ENCODE results near the gene CDRT4. TPM values are rescaled to one million over a fixed set of nuclear protein-coding genes. Genes with fewer than 3 reads are reported as not detected.

Gene CDRT4
- polyA plus RNA-seq, 1 experiment: 5.9 TPM

DNA sequence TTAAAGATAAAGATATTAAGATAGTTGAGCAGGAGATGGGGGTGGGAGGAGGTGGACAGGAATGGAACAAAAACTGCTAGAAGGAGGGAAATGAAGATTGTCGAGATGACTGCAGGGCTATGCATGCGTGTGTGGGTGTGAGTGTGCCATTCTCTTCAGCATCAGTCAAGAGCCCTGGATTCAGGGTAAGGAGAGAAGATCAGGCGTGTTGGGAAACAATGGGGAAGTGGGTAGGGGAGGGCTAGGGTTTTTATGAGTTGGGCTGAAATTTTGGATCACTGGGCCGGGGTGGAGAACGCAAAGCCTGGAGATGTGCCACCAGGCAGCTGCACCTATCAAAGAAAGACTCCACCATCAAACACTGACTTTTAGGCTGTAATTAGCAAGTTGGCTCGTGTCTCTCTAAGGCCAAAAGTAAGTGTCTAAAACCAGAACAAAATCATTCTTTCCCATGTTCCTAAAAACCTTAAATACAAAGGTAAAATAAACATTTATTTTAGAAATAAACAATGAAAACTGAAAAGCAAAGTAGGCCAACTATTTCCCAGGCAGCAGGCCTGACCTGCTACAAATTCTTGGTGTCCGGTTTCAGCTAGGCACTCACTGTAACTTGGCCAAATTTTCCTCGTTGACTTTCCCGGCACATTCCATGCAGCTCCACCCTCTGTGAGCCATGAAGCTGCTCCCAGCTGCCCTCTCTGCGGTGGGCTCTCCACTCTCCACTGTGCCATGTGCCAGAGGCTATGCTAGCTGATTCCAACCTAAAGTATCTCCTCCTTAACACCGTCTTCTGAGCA, 4.2 kb downstream of the CDRT4 start:
- TF ChIP-seq, protein P1, sequence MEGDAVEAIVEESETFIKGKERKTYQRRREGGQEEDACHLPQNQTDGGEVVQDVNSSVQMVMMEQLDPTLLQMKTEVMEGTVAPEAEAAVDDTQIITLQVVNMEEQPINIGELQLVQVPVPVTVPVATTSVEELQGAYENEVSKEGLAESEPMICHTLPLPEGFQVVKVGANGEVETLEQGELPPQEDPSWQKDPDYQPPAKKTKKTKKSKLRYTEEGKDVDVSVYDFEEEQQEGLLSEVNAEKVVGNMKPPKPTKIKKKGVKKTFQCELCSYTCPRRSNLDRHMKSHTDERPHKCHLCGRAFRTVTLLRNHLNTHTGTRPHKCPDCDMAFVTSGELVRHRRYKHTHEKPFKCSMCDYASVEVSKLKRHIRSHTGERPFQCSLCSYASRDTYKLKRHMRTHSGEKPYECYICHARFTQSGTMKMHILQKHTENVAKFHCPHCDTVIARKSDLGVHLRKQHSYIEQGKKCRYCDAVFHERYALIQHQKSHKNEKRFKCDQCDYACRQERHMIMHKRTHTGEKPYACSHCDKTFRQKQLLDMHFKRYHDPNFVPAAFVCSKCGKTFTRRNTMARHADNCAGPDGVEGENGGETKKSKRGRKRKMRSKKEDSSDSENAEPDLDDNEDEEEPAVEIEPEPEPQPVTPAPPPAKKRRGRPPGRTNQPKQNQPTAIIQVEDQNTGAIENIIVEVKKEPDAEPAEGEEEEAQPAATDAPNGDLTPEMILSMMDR (IDR thresholded peaks at IDR 0.05; ENCODE audit: insufficient read depth, low read depth, low read length): no peak
- ChIA-PET CTCF (interaction anchor here (0.6 to 1.4 kb wide), 8 partner anchors 9 to 205 kb away, joined by 3 to 6 read pairs (median 4); no protein-coding TSS in a partner anchor), POLR2A (no interaction called here)
- Histone ChIP-seq H3K36me3 (ENCODE audit: control insufficient read depth, insufficient read depth, low read length) (no peaks in the 10 kb centered on the region), H3K4me3 (ENCODE audit: low read depth, low read length) (no peak overlapping the region), H3K27me3 (ENCODE audit: control insufficient read depth, insufficient read depth, low read length) (no peaks in the 10 kb centered on the region)
- peak; percentile 74 for DNase-seq (ENCODE audit: low read depth)

DNA sequence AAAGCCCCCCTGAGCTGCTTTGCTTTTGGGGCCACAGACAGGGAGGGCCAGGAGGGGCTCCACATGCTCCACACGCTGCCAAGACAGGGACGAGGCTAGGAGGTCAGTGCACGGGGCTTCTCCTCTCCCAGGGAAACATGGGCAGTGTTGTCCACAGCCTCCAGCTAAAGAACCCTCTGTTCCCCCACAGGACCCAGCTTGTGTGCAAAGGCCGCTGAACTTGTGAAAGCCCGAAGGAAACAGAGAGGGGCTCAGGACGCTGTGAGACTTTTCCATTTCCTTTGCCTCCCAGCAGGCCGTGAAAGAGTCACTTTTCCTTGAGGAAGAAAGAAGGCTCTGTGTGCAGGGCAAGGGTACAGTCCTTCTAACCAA, 9.7 kb downstream of the CDRT4 start:
- POLR2A ChIA-PET: interaction anchor here (1.2 kb wide), 1 partner anchor 194 kb away, joined by 6 read pairs; no protein-coding TSS in a partner anchor
- TF ChIP-seq, protein P1 (IDR thresholded peaks at IDR 0.05; ENCODE audit: insufficient read depth, low read depth, low read length): no peak
- CTCF ChIA-PET: interaction anchor here (0.7 to 3.9 kb wide), 20 partner anchors 18 to 234 kb away, joined by 3 to 21 read pairs (median 4); no protein-coding TSS in a partner anchor
- H3K27me3 ChIP-seq (ENCODE audit: control insufficient read depth, insufficient read depth, low read length): no peaks in the 10 kb centered on the region
- H3K36me3 ChIP-seq (ENCODE audit: control insufficient read depth, insufficient read depth, low read length): no peaks in the 10 kb centered on the region
- DNase-seq (ENCODE audit: low read depth): no peak
- H3K4me3 ChIP-seq (ENCODE audit: low read depth, low read length): no peak overlapping the region

DNA sequence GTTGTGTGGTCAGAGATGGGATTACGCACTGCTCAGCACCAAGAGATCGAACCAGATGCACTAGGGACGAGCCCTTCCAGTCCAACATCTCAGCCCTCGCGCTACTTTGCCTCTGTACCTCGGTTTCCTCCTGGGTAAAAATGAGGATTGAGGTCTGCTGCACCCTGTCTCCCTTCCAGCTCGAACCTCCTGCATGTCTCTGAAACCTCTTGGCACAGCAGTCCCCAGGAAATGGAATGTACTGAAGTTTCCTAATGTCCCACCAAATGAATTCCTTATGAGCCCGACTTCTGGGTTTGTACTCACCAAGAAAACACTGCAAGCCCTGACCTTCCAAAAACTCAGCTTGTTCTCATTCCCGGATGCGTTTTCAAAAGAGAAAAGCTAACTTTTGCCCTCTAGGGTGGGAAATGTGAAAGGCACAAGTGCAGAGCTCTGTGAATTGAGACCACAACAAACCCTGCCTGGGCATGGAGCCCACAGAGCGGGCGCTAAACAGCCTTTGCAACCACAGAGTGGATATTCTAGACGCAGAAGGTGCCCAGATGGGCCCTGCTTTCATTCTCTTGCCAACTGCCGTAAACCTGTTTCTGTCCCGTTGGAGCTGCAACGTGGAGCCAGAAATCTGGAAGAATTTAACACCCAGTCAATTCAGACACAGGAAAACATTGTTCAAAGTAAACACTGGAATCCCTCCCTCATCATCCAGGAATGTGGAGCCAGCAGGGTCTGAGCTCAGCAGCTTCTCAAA, 10.3 kb downstream of the CDRT4 start:
- Histone ChIP-seq H3K4me3 (ENCODE audit: low read depth, low read length) (no peak overlapping the region), H3K36me3 (ENCODE audit: control insufficient read depth, insufficient read depth, low read length) (no peaks in the 10 kb centered on the region), H3K27me3 (ENCODE audit: control insufficient read depth, insufficient read depth, low read length) (no peaks in the 10 kb centered on the region)
- DNase-seq (ENCODE audit: low read depth): peak; percentile 93
- TF ChIP-seq, protein P1 (IDR thresholded peaks at IDR 0.05; ENCODE audit: insufficient read depth, low read depth, low read length): peak; percentile 64
- POLR2A ChIA-PET: interaction anchor here (0.6 to 1.2 kb wide), 3 partner anchors 194 to 863 kb away, joined by 4 to 7 read pairs (median 6); no protein-coding TSS in a partner anchor
- CTCF ChIA-PET: interaction anchor here (0.7 to 3.9 kb wide), 26 partner anchors 9 to 233 kb away, joined by 3 to 21 read pairs (median 4); no protein-coding TSS in a partner anchor

DNA sequence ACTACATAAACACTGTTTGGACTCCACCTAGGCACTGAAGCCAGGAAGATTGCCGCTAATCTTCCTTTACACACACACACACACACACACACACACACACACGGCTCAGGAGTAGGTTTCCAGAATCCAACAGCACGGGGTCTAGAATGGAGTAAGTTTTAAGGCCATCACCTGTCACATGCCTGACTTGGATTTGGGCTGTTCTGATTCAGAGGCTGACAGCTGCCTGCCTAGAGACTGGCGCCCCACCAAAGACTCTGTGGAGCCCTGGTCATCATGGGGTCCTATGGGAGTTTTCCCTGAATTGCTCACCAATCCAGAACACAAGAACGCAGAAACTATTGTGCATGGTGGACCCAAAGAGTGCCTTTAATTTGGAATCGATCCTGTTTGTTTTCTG, 10.9 kb downstream of the CDRT4 start:
- H3K36me3 ChIP-seq (ENCODE audit: control insufficient read depth, insufficient read depth, low read length): no peaks in the 10 kb centered on the region
- TF ChIP-seq, protein P1 (IDR thresholded peaks at IDR 0.05; ENCODE audit: insufficient read depth, low read depth, low read length): no peak
- no peaks in the 10 kb centered on the region for H3K27me3 ChIP-seq (ENCODE audit: control insufficient read depth, insufficient read depth, low read length)
- CTCF ChIA-PET: interaction anchor here (0.7 to 3.9 kb wide), 15 partner anchors 9 to 206 kb away, joined by 3 to 21 read pairs (median 5); no protein-coding TSS in a partner anchor
- H3K4me3 ChIP-seq (ENCODE audit: low read depth, low read length): no peak overlapping the region
- POLR2A ChIA-PET: interaction anchor here (0.6 to 1.2 kb wide), 3 partner anchors 193 to 863 kb away, joined by 4 to 7 read pairs (median 6); no protein-coding TSS in a partner anchor
- DNase-seq (ENCODE audit: low read depth): no peak

DNA sequence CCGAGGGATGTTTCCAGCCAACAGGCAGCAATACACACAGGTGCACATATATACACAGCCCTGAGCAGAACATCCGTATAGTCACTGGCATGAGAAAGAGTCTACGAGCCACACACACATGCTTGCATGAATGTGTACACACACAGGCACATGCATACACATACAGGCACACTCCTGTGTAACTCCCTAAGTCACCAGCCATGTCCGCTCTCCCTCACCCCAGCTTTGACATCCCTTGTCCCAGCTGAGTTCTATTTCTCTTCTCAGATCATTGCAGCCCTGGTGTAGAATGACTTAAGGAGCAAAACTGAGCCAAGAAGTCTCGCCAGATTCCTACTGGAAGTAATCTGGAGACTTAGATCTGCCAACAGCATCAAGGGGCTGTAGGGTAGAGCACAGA, 13.1 kb downstream of the CDRT4 start:
- ChIA-PET CTCF (interaction anchor here (0.6 to 3.9 kb wide), 4 partner anchors 17 to 196 kb away, joined by 3 to 21 read pairs (median 7); no protein-coding TSS in a partner anchor), POLR2A (no interaction called here)
- H3K4me3 ChIP-seq (ENCODE audit: low read depth, low read length): no peak overlapping the region
- TF ChIP-seq, protein P1 (IDR thresholded peaks at IDR 0.05; ENCODE audit: insufficient read depth, low read depth, low read length): no peak
- H3K36me3 ChIP-seq (ENCODE audit: control insufficient read depth, insufficient read depth, low read length): no peaks in the 10 kb centered on the region
- no peaks in the 10 kb centered on the region for H3K27me3 ChIP-seq (ENCODE audit: control insufficient read depth, insufficient read depth, low read length)
- no peak for DNase-seq (ENCODE audit: low read depth)
